BLaER1 (cell line): ENCODE data around the gene GPATCH8.

Experiments used
- H3K27ac ChIP-seq: shearing (Covaris generic); formaldehyde crosslinking; 2 replicates; pipeline ENCODE4 v1.8.1; 2022
- H3K27me3 ChIP-seq: shearing (Covaris generic); formaldehyde crosslinking; 2 replicates; pipeline ENCODE4 v1.8.1; 2022
- H3K36me3 ChIP-seq: shearing (Covaris generic); formaldehyde crosslinking; 2 replicates; pipeline ENCODE4 v1.8.1; 2022
- H3K4me1 ChIP-seq: shearing (Covaris generic); formaldehyde crosslinking; 2 replicates; pipeline ENCODE4 v1.8.1; 2022
- H3K4me2 ChIP-seq: shearing (Covaris generic); formaldehyde crosslinking; 2 replicates; pipeline ENCODE4 v1.8.1; 2022
- H3K4me3 ChIP-seq: shearing (Covaris generic); formaldehyde crosslinking; 2 replicates; pipeline ENCODE4 v1.8.1; 2022
- H3K9ac ChIP-seq: shearing (Covaris generic); formaldehyde crosslinking; 2 replicates; pipeline ENCODE4 v1.8.1; 2022
- H3K9me3 ChIP-seq: shearing (Covaris generic); formaldehyde crosslinking; 2 replicates; pipeline ENCODE4 v1.8.1; 2022
- H4K20me1 ChIP-seq: shearing (Covaris generic); formaldehyde crosslinking; 2 replicates; pipeline ENCODE4 v1.8.1; 2022
- Cebpa-rat ChIP-seq: shearing (Covaris generic); IDR thresholded peaks from 2 replicates; pipeline ENCODE4 v1.8.1; 2022

The GPATCH8 gene

DNA sequence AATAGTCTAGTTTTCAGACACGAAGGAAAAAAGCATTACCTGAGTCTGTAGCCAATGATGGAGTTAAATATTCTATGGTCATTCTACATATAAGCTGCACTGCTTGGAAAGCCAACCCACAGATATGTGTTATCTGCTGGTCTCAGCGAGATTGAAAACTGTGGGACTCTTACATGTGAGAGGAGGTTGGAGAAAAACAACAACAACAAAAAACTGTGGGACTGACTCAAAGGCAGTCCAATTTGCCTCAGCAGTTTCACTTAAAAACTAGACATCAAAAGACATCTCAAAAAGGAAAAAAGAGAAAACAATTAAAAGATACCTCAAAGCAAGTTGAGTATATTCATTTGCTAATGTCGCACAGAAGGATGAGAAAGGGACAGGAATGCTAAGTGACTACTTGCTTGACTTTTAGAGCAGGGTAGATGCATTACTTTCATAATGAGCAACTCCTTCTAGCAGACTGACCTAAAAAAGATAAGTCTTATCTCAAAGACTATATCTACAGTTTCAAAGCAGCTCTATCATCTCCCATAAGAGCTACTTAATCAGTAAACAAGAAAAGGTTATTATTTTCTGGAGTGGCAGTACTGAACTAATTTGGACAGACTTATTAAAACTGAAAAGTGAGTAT lies 78.3 kb downstream of the GPATCH8 start:
- no peaks in the 10 kb centered on the region for H3K4me1 ChIP-seq
- peaks cover 41% of the 10 kb centered on the region for H4K20me1 ChIP-seq
- TF ChIP-seq Cebpa-rat, result no peak
- no peak overlapping the region for H3K9ac ChIP-seq
- H3K27ac ChIP-seq, result no peak overlapping the region
- H3K9me3 ChIP-seq, result no peaks in the 10 kb centered on the region
- H3K36me3 ChIP-seq, result peaks cover 88% of the 10 kb centered on the region
- no peaks in the 10 kb centered on the region for H3K27me3 ChIP-seq
- H3K4me3 ChIP-seq, result no peak overlapping the region
- no peak overlapping the region for H3K4me2 ChIP-seq

- Histone ChIP-seq H4K20me1 (no peaks in the 10 kb centered on the region), H3K27ac (no peak overlapping the region), H3K4me2 (no peak overlapping the region), H3K4me1 (no peaks in the 10 kb centered on the region), H3K4me3 (no peak overlapping the region), H3K36me3 (peaks cover 91% of the 10 kb centered on the region), H3K9ac (no peak overlapping the region), H3K9me3 (no peaks in the 10 kb centered on the region), H3K27me3 (no peaks in the 10 kb centered on the region)
- TF ChIP-seq Cebpa-rat, result no peak
Measured at GRCh38 chr17:44417553-44417952, 85.7 kb downstream of the GPATCH8 start.

- no peak overlapping the region for H3K9ac ChIP-seq
- H3K4me2 ChIP-seq, result no peak overlapping the region
- TF ChIP-seq Cebpa-rat, result no peak
- H3K9me3 ChIP-seq, result no peaks in the 10 kb centered on the region
- H3K27me3 ChIP-seq, result no peaks in the 10 kb centered on the region
- H4K20me1 ChIP-seq, result no peaks in the 10 kb centered on the region
- H3K4me1 ChIP-seq, result no peaks in the 10 kb centered on the region
- no peak overlapping the region for H3K27ac ChIP-seq
- peaks cover 91% of the 10 kb centered on the region for H3K36me3 ChIP-seq
- no peak overlapping the region for H3K4me3 ChIP-seq
Measured at GRCh38 chr17:44416558-44417289, 86.5 kb downstream of the GPATCH8 start.

DNA sequence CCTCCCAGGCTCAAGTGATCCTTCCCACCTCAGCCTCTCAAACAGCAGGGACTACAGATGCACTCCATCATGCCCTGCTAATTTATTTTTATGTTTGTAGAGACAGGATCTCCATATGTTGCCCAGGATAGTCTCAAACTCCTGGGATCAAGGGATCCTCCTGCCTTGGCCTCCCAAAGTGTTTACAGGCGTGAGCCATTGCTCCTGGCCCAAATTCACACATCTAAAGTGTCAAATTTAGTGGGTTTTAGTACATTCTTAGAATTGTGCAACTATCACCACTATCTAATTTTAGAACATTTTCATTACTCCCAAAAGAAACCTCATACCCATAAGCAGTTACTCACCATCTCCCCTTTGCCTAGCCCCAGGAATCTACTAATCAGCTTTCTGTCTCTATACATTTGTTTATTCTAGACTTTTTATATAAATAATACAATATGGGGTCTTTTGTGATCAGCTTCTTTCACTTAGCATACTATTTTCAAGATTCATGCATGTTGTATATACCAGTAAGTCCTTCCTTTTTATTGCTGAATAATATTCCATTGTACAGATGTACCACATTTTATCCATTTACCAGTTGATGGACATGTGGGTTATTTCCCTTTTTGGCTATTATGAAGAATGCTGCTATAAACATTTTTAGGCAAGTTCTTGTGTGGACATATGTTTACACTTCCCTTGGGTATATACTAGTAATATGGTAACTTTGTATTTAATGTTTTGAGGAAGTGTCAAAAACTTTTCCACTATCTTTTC lies 88.6 kb downstream of the GPATCH8 start:
- no peaks in the 10 kb centered on the region for H3K9me3 ChIP-seq
- no peak overlapping the region for H3K9ac ChIP-seq
- TF ChIP-seq Cebpa-rat, result no peak
- H3K36me3 ChIP-seq, result peaks cover 82% of the 10 kb centered on the region
- H3K27ac ChIP-seq, result no peak overlapping the region
- no peaks in the 10 kb centered on the region for H3K27me3 ChIP-seq
- no peaks in the 10 kb centered on the region for H4K20me1 ChIP-seq
- no peaks in the 10 kb centered on the region for H3K4me1 ChIP-seq
- H3K4me3 ChIP-seq, result no peak overlapping the region
- H3K4me2 ChIP-seq, result no peak overlapping the region

- H3K27ac ChIP-seq, result no peak overlapping the region
- H3K9ac ChIP-seq, result no peak overlapping the region
- no peaks in the 10 kb centered on the region for H3K9me3 ChIP-seq
- H3K4me2 ChIP-seq, result no peak overlapping the region
- no peaks in the 10 kb centered on the region for H3K27me3 ChIP-seq
- H3K4me1 ChIP-seq, result no peaks in the 10 kb centered on the region
- peaks cover 75% of the 10 kb centered on the region for H3K36me3 ChIP-seq
- peaks cover 6% of the 10 kb centered on the region; the same call in 1 of the 2 replicates for H4K20me1 ChIP-seq
- no peak overlapping the region for H3K4me3 ChIP-seq
- TF ChIP-seq Cebpa-rat, result no peak
Measured at GRCh38 chr17:44409309-44410028, 93.7 kb downstream of the GPATCH8 start.

DNA sequence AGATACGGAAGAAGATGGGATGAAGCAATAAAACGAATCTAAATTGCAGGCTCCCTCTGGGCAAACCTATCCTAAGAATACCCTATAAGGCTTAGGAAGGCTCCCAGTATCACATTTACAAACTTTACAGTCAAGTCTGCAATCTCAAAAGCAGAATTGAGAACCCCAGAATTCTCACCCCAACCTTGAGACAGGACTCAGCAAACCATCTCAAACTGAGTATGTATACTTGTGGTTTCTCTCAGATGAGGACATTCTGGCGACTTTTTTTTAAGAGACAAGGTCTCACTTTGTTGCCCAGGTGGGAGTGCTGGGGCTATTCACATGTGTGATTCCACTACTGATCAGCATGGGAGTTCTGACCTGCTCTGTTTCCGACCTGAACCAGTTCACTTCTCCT lies 94.4 kb downstream of the GPATCH8 start:
- no peak overlapping the region for H3K9ac ChIP-seq
- peaks cover 78% of the 10 kb centered on the region for H3K36me3 ChIP-seq
- H3K27ac ChIP-seq, result no peak overlapping the region
- no peak overlapping the region for H3K4me3 ChIP-seq
- H4K20me1 ChIP-seq, result peaks cover 6% of the 10 kb centered on the region; the same call in 1 of the 2 replicates
- peaks cover under 1% of the 10 kb centered on the region; the same call in 1 of the 2 replicates for H3K4me1 ChIP-seq
- no peak for TF ChIP-seq Cebpa-rat
- no peaks in the 10 kb centered on the region for H3K27me3 ChIP-seq
- no peak overlapping the region for H3K4me2 ChIP-seq
- no peaks in the 10 kb centered on the region for H3K9me3 ChIP-seq

DNA sequence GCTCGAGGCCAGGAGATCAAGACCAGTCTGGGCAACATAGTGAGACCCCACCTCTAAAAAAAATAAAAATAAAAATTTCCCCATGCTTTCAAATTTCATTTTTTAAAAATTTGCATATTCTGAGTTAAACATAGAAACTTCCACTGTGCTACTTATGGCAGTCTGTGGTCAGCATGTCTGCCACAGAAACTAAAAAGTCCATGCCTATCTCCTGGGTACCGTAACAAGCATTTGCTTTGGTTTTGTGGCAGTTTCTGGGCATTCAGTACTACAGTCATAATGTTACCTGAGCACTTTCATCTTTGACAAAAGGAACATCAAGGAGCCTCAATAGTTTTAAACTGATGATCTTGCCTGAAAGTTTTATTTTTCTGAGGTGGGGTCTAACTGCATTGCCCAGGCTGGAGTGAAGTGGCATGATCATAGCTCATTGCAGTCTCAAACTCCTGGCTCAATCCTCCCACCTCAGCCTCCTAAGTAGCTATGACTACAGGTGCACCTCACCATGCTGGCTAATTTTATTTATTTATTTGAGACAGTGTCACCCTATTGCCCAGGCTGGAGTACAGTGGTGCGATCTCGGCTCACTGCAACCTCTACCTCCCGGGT lies 100.5 kb downstream of the GPATCH8 start:
- no peak overlapping the region for H3K4me3 ChIP-seq
- H3K27me3 ChIP-seq, result no peaks in the 10 kb centered on the region
- peaks cover 92% of the 10 kb centered on the region for H3K36me3 ChIP-seq
- H3K27ac ChIP-seq, result no peak overlapping the region
- no peak for TF ChIP-seq Cebpa-rat
- H3K4me1 ChIP-seq, result peaks cover 56% of the 10 kb centered on the region
- H3K9me3 ChIP-seq, result no peaks in the 10 kb centered on the region
- H3K9ac ChIP-seq, result no peak overlapping the region
- peaks cover 18% of the 10 kb centered on the region; the same call in 1 of the 2 replicates for H4K20me1 ChIP-seq
- peak overlapping the region; percentile 10; the same call in 1 of the 2 replicates for H3K4me2 ChIP-seq

- Histone ChIP-seq H3K4me1 (peaks cover 56% of the 10 kb centered on the region), H3K4me2 (peak overlapping the region; percentile 92)
Measured at GRCh38 chr17:44400226-44400847, 102.9 kb downstream of the GPATCH8 start.

More at GRCh38 chr17:44400226-44400847, 102.9 kb downstream of the GPATCH8 start:
- H3K36me3 ChIP-seq, result peaks cover 90% of the 10 kb centered on the region
- H4K20me1 ChIP-seq, result peaks cover 19% of the 10 kb centered on the region; the same call in 1 of the 2 replicates
- H3K27me3 ChIP-seq, result no peaks in the 10 kb centered on the region
- peak overlapping the region; percentile 56 for H3K9ac ChIP-seq
- H3K9me3 ChIP-seq, result no peaks in the 10 kb centered on the region
- H3K4me3 ChIP-seq, result peak overlapping the region; percentile 42; the same call in 1 of the 2 replicates
- no peak for TF ChIP-seq Cebpa-rat
- peak overlapping the region; percentile 73 for H3K27ac ChIP-seq
